ENCODE measurements around the gene GATM. TPM values are rescaled to one million over a fixed set of nuclear protein-coding genes. Genes with fewer than 3 reads are reported as not detected.

Gene GATM
- polyA plus RNA-seq, 4 donors: 50.3 to 545 (median 119) TPM

GRCh38 chr15:45361878-45362277, 16.5 kb downstream of the GATM start:
- no peak overlapping the region for H3K4me3 ChIP-seq (ENCODE audit: low read depth in 1 of 3, low read length in 3 of 3)
- WGBS, 3 donors: 75 to 87% (median 77%) methylated on average over 7 of the region's 7 CpGs
- peaks cover 0 to 9% (median 0%) of the 10 kb centered on the region in 3 donors for H3K4me1 ChIP-seq (ENCODE audit: control insufficient read depth in 3 of 3, insufficient read depth in 2 of 3, low read depth in 1 of 3, low read length in 2 of 3)
- no peaks in the 10 kb centered on the region for H3K9me3 ChIP-seq (ENCODE audit: control insufficient read depth in 2 of 2, insufficient read depth in 1 of 2, low read depth in 1 of 2, low read length in 1 of 2)
- H3K36me3 ChIP-seq (ENCODE audit: control insufficient read depth in 3 of 3, insufficient read depth in 2 of 3, low read depth in 1 of 3, low read length in 3 of 3): peaks cover 0 to 27% (median 22%) of the 10 kb centered on the region in 3 donors
- H3K27ac ChIP-seq (ENCODE audit: low read depth in 1 of 3, low read length in 2 of 3): no peak overlapping the region
- FAIRE-seq: no peak
- peak in 1 of 2 donors; percentile 44 for DNase-seq
- H3K27me3 ChIP-seq (ENCODE audit: control insufficient read depth in 3 of 3, insufficient read depth in 3 of 3, low read length in 3 of 3): no peaks in the 10 kb centered on the region

- DNase-seq (no peak), FAIRE-seq (no peak)
- Histone ChIP-seq H3K4me1 (ENCODE audit: control insufficient read depth in 3 of 3, insufficient read depth in 2 of 3, low read depth in 1 of 3, low read length in 2 of 3) (no peaks in the 10 kb centered on the region), H3K9me3 (ENCODE audit: control insufficient read depth in 2 of 2, insufficient read depth in 1 of 2, low read depth in 1 of 2, low read length in 1 of 2) (no peaks in the 10 kb centered on the region), H3K4me3 (ENCODE audit: low read depth in 1 of 3, low read length in 3 of 3) (no peak overlapping the region), H3K27me3 (ENCODE audit: control insufficient read depth in 3 of 3, insufficient read depth in 3 of 3, low read length in 3 of 3) (no peaks in the 10 kb centered on the region), H3K27ac (ENCODE audit: low read depth in 1 of 3, low read length in 2 of 3) (no peak overlapping the region), H3K36me3 (ENCODE audit: control insufficient read depth in 3 of 3, insufficient read depth in 2 of 3, low read depth in 1 of 3, low read length in 3 of 3) (peaks cover 0 to 8% (median 7%) of the 10 kb centered on the region in 3 donors)
- WGBS, 3 donors: 94 to 97% (median 95%) methylated on average over 2 of the region's 2 CpGs
These were observed 22.5 kb downstream of the GATM start for GRCh38 chr15:45355860-45356259.

GRCh38 chr15:45354711-45355110, 23.6 kb downstream of the GATM start:
- no peak overlapping the region for H3K4me3 ChIP-seq (ENCODE audit: low read depth in 1 of 3, low read length in 3 of 3)
- H3K4me1 ChIP-seq (ENCODE audit: control insufficient read depth in 3 of 3, insufficient read depth in 2 of 3, low read depth in 1 of 3, low read length in 2 of 3): no peaks in the 10 kb centered on the region
- no peak overlapping the region for H3K27ac ChIP-seq (ENCODE audit: low read depth in 1 of 3, low read length in 2 of 3)
- no peaks in the 10 kb centered on the region for H3K27me3 ChIP-seq (ENCODE audit: control insufficient read depth in 3 of 3, insufficient read depth in 3 of 3, low read length in 3 of 3)
- DNase-seq (no peak), FAIRE-seq (no peak)
- H3K36me3 ChIP-seq (ENCODE audit: control insufficient read depth in 3 of 3, insufficient read depth in 2 of 3, low read depth in 1 of 3, low read length in 3 of 3): peaks cover 0 to 6% (median 5%) of the 10 kb centered on the region in 3 donors
- WGBS, 3 donors: 87 to 97% (median 95%) methylated on average over 5 of the region's 5 CpGs
- H3K9me3 ChIP-seq (ENCODE audit: control insufficient read depth in 2 of 2, insufficient read depth in 1 of 2, low read depth in 1 of 2, low read length in 1 of 2): no peaks in the 10 kb centered on the region

- peaks cover 0 to 13% (median 1%) of the 10 kb centered on the region in 3 donors for H3K4me1 ChIP-seq (ENCODE audit: control insufficient read depth in 3 of 3, insufficient read depth in 2 of 3, low read depth in 1 of 3, low read length in 2 of 3)
- FAIRE-seq (no peak), DNase-seq (no peak)
- H3K4me3 ChIP-seq (ENCODE audit: low read depth in 1 of 3, low read length in 3 of 3): no peak overlapping the region
- no peak overlapping the region for H3K27ac ChIP-seq (ENCODE audit: low read depth in 1 of 3, low read length in 2 of 3)
- H3K9me3 ChIP-seq (ENCODE audit: control insufficient read depth in 2 of 2, insufficient read depth in 1 of 2, low read depth in 1 of 2, low read length in 1 of 2): no peaks in the 10 kb centered on the region
- no peaks in the 10 kb centered on the region for H3K36me3 ChIP-seq (ENCODE audit: control insufficient read depth in 3 of 3, insufficient read depth in 2 of 3, low read depth in 1 of 3, low read length in 3 of 3)
- H3K27me3 ChIP-seq (ENCODE audit: control insufficient read depth in 3 of 3, insufficient read depth in 3 of 3, low read length in 3 of 3): no peaks in the 10 kb centered on the region
- 84 to 89% (median 86%) methylated on average over 2 of the region's 2 CpGs for WGBS, 3 donors
These were observed 27.1 kb downstream of the GATM start for GRCh38 chr15:45351227-45351626.

GRCh38 chr15:45349623-45350022, 28.7 kb downstream of the GATM start:
- 91 to 96% (median 91%) methylated on average over 3 of the region's 3 CpGs for WGBS, 3 donors
- Histone ChIP-seq H3K27ac (ENCODE audit: low read depth in 1 of 3, low read length in 2 of 3) (no peak overlapping the region), H3K4me3 (ENCODE audit: low read depth in 1 of 3, low read length in 3 of 3) (no peak overlapping the region), H3K27me3 (ENCODE audit: control insufficient read depth in 3 of 3, insufficient read depth in 3 of 3, low read length in 3 of 3) (no peaks in the 10 kb centered on the region), H3K36me3 (ENCODE audit: control insufficient read depth in 3 of 3, insufficient read depth in 2 of 3, low read depth in 1 of 3, low read length in 3 of 3) (no peaks in the 10 kb centered on the region), H3K4me1 (ENCODE audit: control insufficient read depth in 3 of 3, insufficient read depth in 2 of 3, low read depth in 1 of 3, low read length in 2 of 3) (peaks cover 0 to 21% (median 1%) of the 10 kb centered on the region in 3 donors), H3K9me3 (ENCODE audit: control insufficient read depth in 2 of 2, insufficient read depth in 1 of 2, low read depth in 1 of 2, low read length in 1 of 2) (no peaks in the 10 kb centered on the region)
- no peak for FAIRE-seq
- DNase-seq: no peak

- no peak overlapping the region for H3K27ac ChIP-seq (ENCODE audit: low read depth in 1 of 3, low read length in 2 of 3)
- no peak overlapping the region for H3K4me3 ChIP-seq (ENCODE audit: low read depth in 1 of 3, low read length in 3 of 3)
- no peaks in the 10 kb centered on the region for H3K27me3 ChIP-seq (ENCODE audit: control insufficient read depth in 3 of 3, insufficient read depth in 3 of 3, low read length in 3 of 3)
- H3K4me1 ChIP-seq (ENCODE audit: control insufficient read depth in 3 of 3, insufficient read depth in 2 of 3, low read depth in 1 of 3, low read length in 2 of 3): peaks cover 0 to 29% (median 1%) of the 10 kb centered on the region in 3 donors
- no peak for FAIRE-seq
- H3K9me3 ChIP-seq (ENCODE audit: control insufficient read depth in 2 of 2, insufficient read depth in 1 of 2, low read depth in 1 of 2, low read length in 1 of 2): no peaks in the 10 kb centered on the region
- no peaks in the 10 kb centered on the region for H3K36me3 ChIP-seq (ENCODE audit: control insufficient read depth in 3 of 3, insufficient read depth in 2 of 3, low read depth in 1 of 3, low read length in 3 of 3)
- peak; percentile 34 to 52 for DNase-seq
These were observed 30.4 kb downstream of the GATM start for GRCh38 chr15:45347989-45348388.

- Histone ChIP-seq H3K4me1 (ENCODE audit: control insufficient read depth in 3 of 3, insufficient read depth in 2 of 3, low read depth in 1 of 3, low read length in 2 of 3) (peaks cover 0 to 29% (median 1%) of the 10 kb centered on the region in 3 donors), H3K27ac (ENCODE audit: low read depth in 1 of 3, low read length in 2 of 3) (no peak overlapping the region), H3K4me3 (ENCODE audit: low read depth in 1 of 3, low read length in 3 of 3) (no peak overlapping the region), H3K27me3 (ENCODE audit: control insufficient read depth in 3 of 3, insufficient read depth in 3 of 3, low read length in 3 of 3) (no peaks in the 10 kb centered on the region), H3K36me3 (ENCODE audit: control insufficient read depth in 3 of 3, insufficient read depth in 2 of 3, low read depth in 1 of 3, low read length in 3 of 3) (no peaks in the 10 kb centered on the region), H3K9me3 (ENCODE audit: control insufficient read depth in 2 of 2, insufficient read depth in 1 of 2, low read depth in 1 of 2, low read length in 1 of 2) (no peaks in the 10 kb centered on the region)
- no peak for DNase-seq
- 51 to 76% (median 64%) methylated on average over 4 of the region's 4 CpGs for WGBS, 3 donors
- FAIRE-seq: no peak
These were observed 31.3 kb downstream of the GATM start for GRCh38 chr15:45347033-45347432.

- WGBS, 3 donors: 51 to 67% (median 55%) methylated on average over 3 of the region's 3 CpGs
- H3K27ac ChIP-seq (ENCODE audit: low read depth in 1 of 3, low read length in 2 of 3): no peak overlapping the region
- no peak overlapping the region for H3K4me3 ChIP-seq (ENCODE audit: low read depth in 1 of 3, low read length in 3 of 3)
- H3K27me3 ChIP-seq (ENCODE audit: control insufficient read depth in 3 of 3, insufficient read depth in 3 of 3, low read length in 3 of 3): no peaks in the 10 kb centered on the region
- H3K9me3 ChIP-seq (ENCODE audit: control insufficient read depth in 2 of 2, insufficient read depth in 1 of 2, low read depth in 1 of 2, low read length in 1 of 2): no peaks in the 10 kb centered on the region
- FAIRE-seq: no peak
- peaks cover 0 to 29% (median 1%) of the 10 kb centered on the region in 3 donors for H3K4me1 ChIP-seq (ENCODE audit: control insufficient read depth in 3 of 3, insufficient read depth in 2 of 3, low read depth in 1 of 3, low read length in 2 of 3)
- H3K36me3 ChIP-seq (ENCODE audit: control insufficient read depth in 3 of 3, insufficient read depth in 2 of 3, low read depth in 1 of 3, low read length in 3 of 3): no peaks in the 10 kb centered on the region
- DNase-seq: no peak
These were observed 32.0 kb downstream of the GATM start for GRCh38 chr15:45346381-45346780.

GRCh38 chr15:45343258-45343860, 35.0 kb downstream of the GATM start:
- peak in 1 of 2 donors; percentile 17 for DNase-seq
- Histone ChIP-seq H3K4me3 (ENCODE audit: low read depth in 1 of 3, low read length in 3 of 3) (no peak overlapping the region), H3K4me1 (ENCODE audit: control insufficient read depth in 3 of 3, insufficient read depth in 2 of 3, low read depth in 1 of 3, low read length in 2 of 3) (peaks cover 0 to 22% (median 3%) of the 10 kb centered on the region in 3 donors), H3K9me3 (ENCODE audit: control insufficient read depth in 2 of 2, insufficient read depth in 1 of 2, low read depth in 1 of 2, low read length in 1 of 2) (peaks cover 0 to 3% of the 10 kb centered on the region in 2 donors), H3K27ac (ENCODE audit: low read depth in 1 of 3, low read length in 2 of 3) (no peak overlapping the region), H3K27me3 (ENCODE audit: control insufficient read depth in 3 of 3, insufficient read depth in 3 of 3, low read length in 3 of 3) (no peaks in the 10 kb centered on the region), H3K36me3 (ENCODE audit: control insufficient read depth in 3 of 3, insufficient read depth in 2 of 3, low read depth in 1 of 3, low read length in 3 of 3) (no peaks in the 10 kb centered on the region)
- FAIRE-seq: no peak
- WGBS, 3 donors: 12 to 61% (median 41%) methylated on average over 2 of the region's 2 CpGs
